WTC11 (cell line): ENCODE measurements around the gene LMLN. TPM values are rescaled to one million over a fixed set of nuclear protein-coding genes. Genes with fewer than 3 reads are reported as not detected.

Source experiments
- CTCF ChIP-seq: fragments of 200-600 bp; IDR thresholded peaks from 2 replicates; pipeline ENCODE4 v1.8.0; 2022; ENCODE audit warnings: antibody characterized with exemption
- ERG ChIP-seq: fragments of 250-450 bp; sonication (Bioruptor Pico); IDR thresholded peaks from 2 replicates; pipeline ENCODE4 v1.8.0; 2021; ENCODE audit warnings: mild to moderate bottlenecking
- IRF2 ChIP-seq: sonication (generic); formaldehyde crosslinking; IDR thresholded peaks from 2 replicates; pipeline ENCODE4 v1.8.0; 2022; ENCODE audit warnings: low read depth, missing genetic modification reagents, borderline replicate concordance
- MAX ChIP-seq: sonication (generic); formaldehyde crosslinking; IDR thresholded peaks from 2 replicates; pipeline ENCODE4 v1.8.0; 2022; ENCODE audit warnings: mild to moderate bottlenecking, missing genetic modification reagents
- ZBTB21 ChIP-seq: sonication (generic); formaldehyde crosslinking; IDR thresholded peaks from 2 replicates; pipeline ENCODE4 v1.8.1; 2023; ENCODE audit warnings: mild to moderate bottlenecking, missing genetic modification reagents, borderline replicate concordance
- ZNF232 ChIP-seq: sonication (generic); formaldehyde crosslinking; IDR thresholded peaks from 2 replicates; pipeline ENCODE4 v1.8.0; 2022; ENCODE audit warnings: mild to moderate bottlenecking, missing genetic modification reagents
- ZNF263 ChIP-seq: sonication (generic); formaldehyde crosslinking; IDR thresholded peaks from 2 replicates; pipeline ENCODE4 v1.8.1; 2022; ENCODE audit warnings: low read depth, mild to moderate bottlenecking, moderate library complexity, missing genetic modification reagents
- total RNA-seq: library from RNA; stranded (reverse); gene quantifications from 3 replicates; pipeline ENCODE4 v1.2.3, GENCODE V29; 2021
- TF ChIP-seq, protein P1 (sequence below): sonication (generic); formaldehyde crosslinking; IDR thresholded peaks from 2 replicates; pipeline ENCODE4 v1.8.0; 2023; ENCODE audit warnings: missing genetic modification reagents, mild to moderate bottlenecking, borderline replicate concordance
- TF ChIP-seq, protein P2 (sequence below): sonication (generic); formaldehyde crosslinking; IDR thresholded peaks from 2 replicates; pipeline ENCODE4 v1.8.1; 2022; ENCODE audit warnings: missing genetic modification reagents, borderline replicate concordance

The LMLN gene
- total RNA-seq, 1 experiment from 2014 or later = 5.2 TPM

- no peak for TF ChIP-seq ERG (CRISPR knock-in tag)
- TF ChIP-seq IRF2 = no peak
- TF ChIP-seq MAX (CRISPR knock-in tag) = no peak
- TF ChIP-seq, protein P1, sequence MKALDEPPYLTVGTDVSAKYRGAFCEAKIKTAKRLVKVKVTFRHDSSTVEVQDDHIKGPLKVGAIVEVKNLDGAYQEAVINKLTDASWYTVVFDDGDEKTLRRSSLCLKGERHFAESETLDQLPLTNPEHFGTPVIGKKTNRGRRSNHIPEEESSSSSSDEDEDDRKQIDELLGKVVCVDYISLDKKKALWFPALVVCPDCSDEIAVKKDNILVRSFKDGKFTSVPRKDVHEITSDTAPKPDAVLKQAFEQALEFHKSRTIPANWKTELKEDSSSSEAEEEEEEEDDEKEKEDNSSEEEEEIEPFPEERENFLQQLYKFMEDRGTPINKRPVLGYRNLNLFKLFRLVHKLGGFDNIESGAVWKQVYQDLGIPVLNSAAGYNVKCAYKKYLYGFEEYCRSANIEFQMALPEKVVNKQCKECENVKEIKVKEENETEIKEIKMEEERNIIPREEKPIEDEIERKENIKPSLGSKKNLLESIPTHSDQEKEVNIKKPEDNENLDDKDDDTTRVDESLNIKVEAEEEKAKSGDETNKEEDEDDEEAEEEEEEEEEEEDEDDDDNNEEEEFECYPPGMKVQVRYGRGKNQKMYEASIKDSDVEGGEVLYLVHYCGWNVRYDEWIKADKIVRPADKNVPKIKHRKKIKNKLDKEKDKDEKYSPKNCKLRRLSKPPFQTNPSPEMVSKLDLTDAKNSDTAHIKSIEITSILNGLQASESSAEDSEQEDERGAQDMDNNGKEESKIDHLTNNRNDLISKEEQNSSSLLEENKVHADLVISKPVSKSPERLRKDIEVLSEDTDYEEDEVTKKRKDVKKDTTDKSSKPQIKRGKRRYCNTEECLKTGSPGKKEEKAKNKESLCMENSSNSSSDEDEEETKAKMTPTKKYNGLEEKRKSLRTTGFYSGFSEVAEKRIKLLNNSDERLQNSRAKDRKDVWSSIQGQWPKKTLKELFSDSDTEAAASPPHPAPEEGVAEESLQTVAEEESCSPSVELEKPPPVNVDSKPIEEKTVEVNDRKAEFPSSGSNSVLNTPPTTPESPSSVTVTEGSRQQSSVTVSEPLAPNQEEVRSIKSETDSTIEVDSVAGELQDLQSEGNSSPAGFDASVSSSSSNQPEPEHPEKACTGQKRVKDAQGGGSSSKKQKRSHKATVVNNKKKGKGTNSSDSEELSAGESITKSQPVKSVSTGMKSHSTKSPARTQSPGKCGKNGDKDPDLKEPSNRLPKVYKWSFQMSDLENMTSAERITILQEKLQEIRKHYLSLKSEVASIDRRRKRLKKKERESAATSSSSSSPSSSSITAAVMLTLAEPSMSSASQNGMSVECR (CRISPR knock-in tag) = no peak
- no peak for TF ChIP-seq ZBTB21 (CRISPR knock-in tag)
- TF ChIP-seq ZNF232 (CRISPR knock-in tag) = no peak
- TF ChIP-seq ZNF263 = no peak
- TF ChIP-seq CTCF = no peak
- TF ChIP-seq, protein P2, sequence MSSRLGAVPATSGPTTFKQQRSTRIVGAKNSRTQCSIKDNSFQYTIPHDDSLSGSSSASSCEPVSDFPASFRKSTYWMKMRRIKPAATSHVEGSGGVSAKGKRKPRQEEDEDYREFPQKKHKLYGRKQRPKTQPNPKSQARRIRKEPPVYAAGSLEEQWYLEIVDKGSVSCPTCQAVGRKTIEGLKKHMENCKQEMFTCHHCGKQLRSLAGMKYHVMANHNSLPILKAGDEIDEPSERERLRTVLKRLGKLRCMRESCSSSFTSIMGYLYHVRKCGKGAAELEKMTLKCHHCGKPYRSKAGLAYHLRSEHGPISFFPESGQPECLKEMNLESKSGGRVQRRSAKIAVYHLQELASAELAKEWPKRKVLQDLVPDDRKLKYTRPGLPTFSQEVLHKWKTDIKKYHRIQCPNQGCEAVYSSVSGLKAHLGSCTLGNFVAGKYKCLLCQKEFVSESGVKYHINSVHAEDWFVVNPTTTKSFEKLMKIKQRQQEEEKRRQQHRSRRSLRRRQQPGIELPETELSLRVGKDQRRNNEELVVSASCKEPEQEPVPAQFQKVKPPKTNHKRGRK = no peak
Observed at GRCh38 chr3:198093112-198093679, 133.2 kb downstream of the LMLN start (continued).

Other genes with a start within 250 kb of the LMLN start
- 21.8 to 22.9 TPM (median 22.9 TPM) in 3 replicates for gene RUBCN, start 223.3 kb upstream of the LMLN start, total RNA-seq
- gene FYTTD1, start 210.3 kb upstream of the LMLN start, total RNA-seq = 21.4 to 24.5 TPM (median 23.7 TPM) in 3 replicates
- gene LRCH3, start 169.0 kb upstream of the LMLN start, total RNA-seq = 63.6 to 68.7 TPM (median 64.4 TPM) in 3 replicates
- 1,384 to 1,463 TPM (median 1,429 TPM) in 3 replicates for gene RPL35A, start 10.0 kb upstream of the LMLN start, total RNA-seq